RWPE2 (cell line): Measurements from ENCODE around the gene ACOT7.

Experiments used
- ATAC-seq: fragments of 200-7000 bp; cut with Tn5 transposase; 3 replicates; pipeline ENCODE4 v1.9.1; 2021; ENCODE audit warnings: low read depth
- DNase-seq: peaks from one replicate; pipeline ENCODE4 v3.0.0-alpha.2; 2020; ENCODE audit warnings: low spot score
- H3K27ac ChIP-seq: fragments of 450-650 bp; 2 replicates; pipeline ENCODE4 v1.5.1; 2017; ENCODE audit warnings: mild to moderate bottlenecking; ENCODE audit not compliant: poor library complexity, severe bottlenecking
- H3K27me3 ChIP-seq: fragments of 250-450 bp; sonication (Bioruptor Pico); 2 replicates; pipeline ENCODE4 v1.5.1; 2021; ENCODE audit warnings: mild to moderate bottlenecking, moderate library complexity; ENCODE audit not compliant: insufficient read depth, poor library complexity, severe bottlenecking
- H3K36me3 ChIP-seq: fragments of 250-450 bp; sonication (Bioruptor Pico); 2 replicates; pipeline ENCODE4 v1.5.1; 2020; ENCODE audit warnings: low read depth, mild to moderate bottlenecking, moderate library complexity
- H3K4me1 ChIP-seq: fragments of 250-450 bp; sonication (Bioruptor Pico); 2 replicates; pipeline ENCODE4 v1.5.1; 2021; ENCODE audit warnings: mild to moderate bottlenecking, moderate library complexity; ENCODE audit not compliant: insufficient read depth, poor library complexity, severe bottlenecking
- H3K4me3 ChIP-seq: fragments of 250-450 bp; sonication (Bioruptor Pico); 2 replicates; pipeline ENCODE4 v1.5.1; 2021; ENCODE audit warnings: mild to moderate bottlenecking, moderate library complexity; ENCODE audit not compliant: severe bottlenecking
- H3K9me3 ChIP-seq: fragments of 250-450 bp; sonication (Bioruptor Pico); 2 replicates; pipeline ENCODE4 v1.5.1; 2021; ENCODE audit warnings: mild to moderate bottlenecking, moderate library complexity; ENCODE audit not compliant: severe bottlenecking
- CTCF ChIP-seq: fragments of 450-650 bp; IDR thresholded peaks from one replicate; pipeline ENCODE4 v1.5.1; 2017; ENCODE audit warnings: mild to moderate bottlenecking, moderate library complexity; ENCODE audit not compliant: poor library complexity, severe bottlenecking

The ACOT7 gene

GRCh38 chr1:6267686-6268322, 125.8 kb downstream of the ACOT7 start:
- Histone ChIP-seq H3K4me1 (peaks cover 14% of the 10 kb centered on the region), H3K4me3 (no peak overlapping the region), H3K9me3 (no peaks in the 10 kb centered on the region), H3K27ac (peak overlapping the region; percentile 46), H3K36me3 (peaks cover 5% of the 10 kb centered on the region; the same call in 1 of the 2 replicates), H3K27me3 (no peaks in the 10 kb centered on the region)
- no peak for TF ChIP-seq CTCF
- no peak for DNase-seq
- peak; percentile 70 for ATAC-seq

DNA sequence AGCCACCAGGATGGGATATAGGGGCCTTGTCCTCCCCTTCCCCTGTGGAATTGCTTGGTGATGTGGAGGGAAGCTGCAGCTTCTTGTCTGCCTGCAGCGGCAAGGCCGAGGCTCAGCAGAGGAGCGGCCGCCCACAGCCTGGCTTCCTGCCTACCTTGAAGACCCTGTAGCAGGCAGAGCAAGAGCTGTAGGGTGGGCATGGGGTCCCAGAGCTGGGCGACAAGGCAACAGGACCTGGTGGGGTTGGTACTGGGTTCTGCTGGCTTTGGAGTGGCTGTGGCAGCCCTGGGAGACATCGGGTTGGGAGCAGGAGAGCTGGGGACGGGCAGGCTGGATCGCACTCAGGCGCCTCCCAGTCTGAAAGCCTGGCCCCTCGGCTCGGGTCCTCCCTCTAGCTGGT, 126.9 kb downstream of the ACOT7 start:
- H3K9me3 ChIP-seq = no peaks in the 10 kb centered on the region
- no peak overlapping the region for H3K4me3 ChIP-seq
- peaks cover 14% of the 10 kb centered on the region for H3K4me1 ChIP-seq
- no peaks in the 10 kb centered on the region for H3K27me3 ChIP-seq
- no peak for TF ChIP-seq CTCF
- no peak for ATAC-seq
- H3K36me3 ChIP-seq = 0 out of 2 replicates have a peak, but pooled peaks cover 3% of the 10 kb centered on the region
- DNase-seq = no peak
- peak overlapping the region; percentile 46 for H3K27ac ChIP-seq

GRCh38 chr1:6265151-6265550, 128.4 kb downstream of the ACOT7 start:
- no peak for TF ChIP-seq CTCF
- H3K27ac ChIP-seq = no peak overlapping the region
- ATAC-seq (no peak), DNase-seq (no peak)
- H3K27me3 ChIP-seq = no peaks in the 10 kb centered on the region
- H3K4me1 ChIP-seq = peaks cover 14% of the 10 kb centered on the region
- no peak overlapping the region for H3K4me3 ChIP-seq
- H3K36me3 ChIP-seq = 0 out of 2 replicates have a peak, but pooled peaks cover 3% of the 10 kb centered on the region
- no peaks in the 10 kb centered on the region for H3K9me3 ChIP-seq

- no peaks in the 10 kb centered on the region for H3K27me3 ChIP-seq
- 0 out of 2 replicates have a peak, but pooled peaks cover 3% of the 10 kb centered on the region for H3K36me3 ChIP-seq
- ATAC-seq (no peak), DNase-seq (no peak)
- H3K4me3 ChIP-seq = no peak overlapping the region
- H3K9me3 ChIP-seq = no peaks in the 10 kb centered on the region
- H3K4me1 ChIP-seq = peaks cover 17% of the 10 kb centered on the region
- no peak overlapping the region for H3K27ac ChIP-seq
- no peak for TF ChIP-seq CTCF
These were observed 129.9 kb downstream of the ACOT7 start for GRCh38 chr1:6263716-6264115.

DNA sequence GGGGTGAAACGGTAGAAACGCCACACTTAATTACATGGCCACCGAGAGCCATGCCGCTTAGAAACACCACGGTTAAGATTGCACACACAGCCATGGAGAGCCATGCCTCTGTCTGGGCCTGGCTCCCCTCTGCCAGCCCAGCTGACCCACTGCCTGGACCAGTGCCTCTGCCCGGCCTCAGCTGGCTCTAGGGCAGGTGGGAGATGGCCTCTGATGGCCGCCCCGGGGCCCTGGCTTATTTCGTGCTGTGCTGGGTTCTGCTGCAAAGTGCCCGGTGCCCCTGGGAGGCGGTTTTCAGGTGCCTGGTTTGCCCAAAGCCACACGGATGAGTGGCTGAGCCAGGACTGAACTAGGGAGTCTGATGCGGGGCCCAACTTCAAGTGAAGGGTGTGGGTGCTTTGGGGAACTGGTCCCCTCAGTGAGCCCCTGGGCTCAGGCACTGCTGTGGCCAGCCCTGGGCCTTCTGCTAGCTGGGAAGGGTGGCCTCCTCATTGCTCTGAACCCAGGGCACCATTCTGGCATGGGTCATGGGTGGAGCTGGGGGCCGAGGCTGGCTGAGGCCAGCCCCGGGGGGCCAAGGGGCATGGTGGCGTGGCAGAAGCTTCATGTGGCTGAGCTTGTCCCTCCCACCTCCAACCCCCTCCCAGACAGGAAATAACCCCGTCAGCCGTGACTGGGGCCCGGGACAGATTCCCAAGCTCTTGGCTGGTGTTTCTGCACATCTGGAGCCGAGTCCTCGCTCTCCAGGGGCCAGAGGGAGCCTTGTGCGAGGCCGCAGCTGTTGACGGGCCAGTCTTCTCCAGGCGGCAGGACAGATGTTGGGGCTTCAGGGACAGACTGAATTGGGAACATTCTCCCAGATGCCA, 130.8 kb downstream of the ACOT7 start:
- DNase-seq = no peak
- Histone ChIP-seq H3K4me1 (peaks cover 13% of the 10 kb centered on the region), H3K27me3 (no peaks in the 10 kb centered on the region), H3K4me3 (no peak overlapping the region), H3K36me3 (0 out of 2 replicates have a peak, but pooled peaks cover 3% of the 10 kb centered on the region), H3K27ac (no peak overlapping the region), H3K9me3 (no peaks in the 10 kb centered on the region)
- TF ChIP-seq CTCF = no peak
- ATAC-seq = no peak
